ENCODE results near the gene MRNIP.

Gene MRNIP

DNA sequence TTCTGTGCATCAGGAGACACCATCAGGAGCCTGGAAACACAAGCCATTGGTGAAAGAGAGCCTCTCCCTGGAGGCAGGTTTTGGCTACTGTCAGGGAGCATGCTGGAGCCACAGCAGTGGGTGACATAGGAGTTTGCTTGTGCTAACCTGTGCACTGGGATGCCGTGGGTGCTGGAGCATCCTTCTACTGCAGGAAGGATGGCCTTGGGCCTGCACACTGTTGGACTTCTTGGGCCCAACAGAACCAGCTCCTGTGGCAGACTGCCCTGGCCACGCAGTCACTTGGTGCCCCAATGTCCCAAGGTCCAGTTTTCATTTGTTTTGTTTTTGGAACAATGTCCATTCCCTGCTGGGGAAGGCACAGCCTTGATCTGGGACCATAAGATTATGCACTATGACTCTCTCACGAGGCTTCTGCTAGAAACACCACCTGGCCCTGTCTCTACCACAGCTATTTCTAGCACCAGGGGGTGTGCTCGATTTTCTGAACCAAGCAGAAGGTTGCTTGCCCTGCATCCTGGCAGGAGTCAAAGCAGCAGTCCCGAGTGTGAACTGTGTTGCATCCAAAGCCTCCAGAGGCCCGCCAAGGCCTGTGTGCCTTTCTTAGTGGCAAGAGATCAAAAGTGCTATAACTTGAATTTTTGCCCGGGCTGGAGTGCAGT lies 70.3 kb downstream of the MRNIP start:
- no peak for DNase-seq
